K562 (cell line): ENCODE data around the gene ZNF292. TPM values are rescaled to one million over a fixed set of nuclear protein-coding genes. Genes with fewer than 3 reads are reported as not detected.
A peak's percentile ranks its signal among the peaks of the same experiment; 100 is the strongest.

Experiments used
- ATAC-seq: fragments of 200-7000 bp; cut with Tn5 transposase; 3 replicates; pipeline ENCODE4 v1.9.1; 2020; ENCODE audit warnings: moderate library complexity
- Bru-seq: library from RNA; stranded (reverse); fragments of 400-500 nt; gene quantifications from one replicate; lab custom pipeline; 2021; lab: Mats Ljungman, UMichigan
- BruChase-seq, 2 experiments: library from RNA; stranded (reverse); fragments of 400-500 nt; gene quantifications; one replicate each; lab custom pipeline; 2021; lab: Mats Ljungman, UMichigan
- BruUV-seq: library from RNA; stranded (reverse); fragments of 400-500 nt; replicated peaks from 2 replicates; lab custom pipeline; 2021; lab: Mats Ljungman, UMichigan
- CTCF ChIA-PET: fragments of 300-600 bp; formaldehyde crosslinking; extraction: SDS; loops from one replicate; lab custom pipeline; 2021; ENCODE audit warnings: low intra/inter-chr PET ratio; lab: Yijun Ruan, JAX
- POLR2A ChIA-PET: fragments of 300-600, 350-650 bp; sonication (Branson Sonifier 250); formaldehyde crosslinking; extraction: SDS; loops from one replicate; lab custom pipeline; 2021; ENCODE audit warnings: antibody characterized with exemption, inconsistent platforms; lab: Yijun Ruan, JAX
- DNase-seq, 4 experiments: peaks; one replicate each; pipeline versions ENCODE4 v3.0.0 to v3.0.0-alpha.2; 2011 to 2018; ENCODE audit warnings: low spot score in 3 of 4, mixed read lengths in 3 of 4; ENCODE audit errors: extremely low read depth in 1 of 4
- FAIRE-seq: peaks from 2 replicates; lab custom pipeline; 2011; peaks lifted over from hg19 to GRCh38; lab: Jason Lieb, UNC
- H2AFZ ChIP-seq: 2 replicates; pipeline ENCODE4 v1.6.0; 2011; ENCODE audit warnings: low read depth, low read length, control low read depth, inconsistent platforms
- H3K27ac ChIP-seq: fragments of 200-600 bp; 3 replicates; pipeline ENCODE4 v1.8.0; 2011; ENCODE audit warnings: low read depth, mild to moderate bottlenecking, control low read depth, inconsistent platforms, low read length, moderate library complexity, mixed read lengths; ENCODE audit errors: extremely low read depth
- H3K27me3 ChIP-seq, 2 experiments: fragments of 300-600 bp in 1 of 2; 2 replicates in 1 of 2; 3 replicates in 1 of 2; pipeline versions ENCODE4 v1.6.0 to v1.8.0; 2011; ENCODE audit warnings: inconsistent platforms in 2 of 2, low read length in 2 of 2, mild to moderate bottlenecking in 1 of 2, mixed read lengths in 1 of 2, moderate library complexity in 1 of 2; ENCODE audit not compliant: control insufficient read depth in 2 of 2, insufficient read depth in 2 of 2
- H3K36me3 ChIP-seq: fragments of 300-600 bp; 3 replicates; pipeline ENCODE4 v1.8.0; 2011; ENCODE audit warnings: mild to moderate bottlenecking, low read length, inconsistent platforms; ENCODE audit not compliant: control insufficient read depth, insufficient read depth
- H3K4me1 ChIP-seq, 2 experiments: fragments of 200-600 bp in 1 of 2; replicated peaks in 1 of 2; 2 replicates in 1 of 2; 3 replicates in 1 of 2; pipeline versions ENCODE4 v1.5.1 to v1.8.0; 2011; ENCODE audit warnings: inconsistent platforms in 2 of 2, low read length in 2 of 2, mild to moderate bottlenecking in 1 of 2, mixed read lengths in 1 of 2, moderate library complexity in 1 of 2; ENCODE audit not compliant: control insufficient read depth in 2 of 2, insufficient read depth in 2 of 2
- H3K4me2 ChIP-seq: 2 replicates; pipeline ENCODE4 v1.6.1; 2011; ENCODE audit warnings: low read length, control low read depth, inconsistent platforms, mixed read lengths; ENCODE audit not compliant: insufficient read depth
- H3K4me3 ChIP-seq: fragments of 200-600 bp; sonication (generic), shearing (Covaris generic); 2 replicates; pipeline ENCODE4 v1.5.1; 2016; ENCODE audit warnings: control low read depth, inconsistent platforms
- H3K79me2 ChIP-seq: fragments of 200-600 bp; 3 replicates; pipeline ENCODE4 v1.8.0; 2011; ENCODE audit warnings: low read length, inconsistent platforms; ENCODE audit not compliant: control insufficient read depth, insufficient read depth
- H3K9ac ChIP-seq, 2 experiments: 2 replicates each; pipeline versions ENCODE4 v1.6.0 to v1.6.1; 2011; ENCODE audit warnings: low read depth in 2 of 2, low read length in 2 of 2, control low read depth in 1 of 2, inconsistent platforms in 1 of 2, mild to moderate bottlenecking in 1 of 2, mixed read lengths in 1 of 2; ENCODE audit not compliant: insufficient read depth in 1 of 2
- H3K9me1 ChIP-seq: one replicate; pipeline ENCODE4 v1.6.0; 2011; ENCODE audit warnings: inconsistent platforms, mild to moderate bottlenecking, low read length, moderate library complexity; ENCODE audit not compliant: control insufficient read depth, insufficient read depth
- H3K9me3 ChIP-seq: replicated peaks from 2 replicates; pipeline ENCODE4 v1.5.1; 2011; ENCODE audit warnings: low read depth, low read length, inconsistent platforms; ENCODE audit not compliant: control insufficient read depth, insufficient read depth
- H4K20me1 ChIP-seq: replicated peaks from 2 replicates; pipeline ENCODE4 v1.6.1; 2011; ENCODE audit warnings: low read length, inconsistent platforms, mixed read lengths; ENCODE audit not compliant: control insufficient read depth, insufficient read depth
- DNMT1 ChIP-seq: fragments of 450-650 bp; IDR thresholded peaks from 2 replicates; pipeline ENCODE4 v1.6.1; 2016; ENCODE audit warnings: antibody characterized with exemption, mild to moderate bottlenecking
- EHMT2 ChIP-seq: fragments of 450-650 bp; IDR thresholded peaks from 2 replicates; pipeline ENCODE4 v1.6.1; 2018; ENCODE audit warnings: antibody characterized with exemption
- EZH2 ChIP-seq: IDR thresholded peaks from 2 replicates; pipeline ENCODE4 v1.6.1; 2012; ENCODE audit warnings: low read depth, mild to moderate bottlenecking, inconsistent platforms, low read length, borderline replicate concordance
- MCM2 ChIP-seq: fragments of 450-650 bp; IDR thresholded peaks from 2 replicates; pipeline ENCODE4 v1.6.1; 2017; ENCODE audit warnings: low read depth, mild to moderate bottlenecking
- MCM5 ChIP-seq: fragments of 450-650 bp; IDR thresholded peaks from 2 replicates; pipeline ENCODE4 v1.6.1; 2016; ENCODE audit warnings: low read depth
- NRF1 ChIP-seq, 2 experiments: fragments of 450-650 bp; IDR thresholded peaks in 1 of 2; conservative IDR thresholded peaks in 1 of 2; 2 replicates each; pipeline ENCODE4 v1.6.1; 2014; ENCODE audit warnings: mild to moderate bottlenecking in 2 of 2
- POLR2G ChIP-seq: fragments of 200-400 bp; formaldehyde crosslinking; IDR thresholded peaks from 2 replicates; pipeline ENCODE4 v1.6.1; 2017; ENCODE audit warnings: low read depth, mild to moderate bottlenecking, antibody characterized with exemption, low read length, moderate library complexity
- SREBF1 ChIP-seq: fragments of 150-350 bp; IDR thresholded peaks from 2 replicates; pipeline ENCODE4 v1.6.1; 2014; ENCODE audit warnings: antibody characterized with exemption, low read depth, low read length, borderline replicate concordance
- TGIF2 ChIP-seq: sonication (generic); formaldehyde crosslinking; IDR thresholded peaks from 2 replicates; pipeline ENCODE4 v1.8.1; 2022; ENCODE audit warnings: mild to moderate bottlenecking, missing genetic modification reagents, moderate library complexity
- XRCC5 ChIP-seq: fragments of 200-400 bp; formaldehyde crosslinking; IDR thresholded peaks from 2 replicates; pipeline ENCODE4 v1.6.1; 2017; ENCODE audit warnings: low read depth, mild to moderate bottlenecking, low read length
- ZNF324 ChIP-seq: fragments of 250-450 bp; sonication (Bioruptor Pico); IDR thresholded peaks from 2 replicates; pipeline ENCODE4 v1.4.0; 2020; ENCODE audit warnings: mild to moderate bottlenecking
- ZNF830 ChIP-seq: fragments of 250-450 bp; sonication (Bioruptor Pico); IDR thresholded peaks from 2 replicates; pipeline ENCODE4 v1.5.0; 2021; ENCODE audit warnings: mild to moderate bottlenecking
- WGBS: fragments of 100-300 bp; shearing (Covaris generic); methylation state at CpG from one replicate; pipeline ENCODE4 v1.1.6; 2016; ENCODE audit warnings: low coverage, mixed read lengths; ENCODE audit not compliant: insufficient coverage; ENCODE audit errors: missing lambda C conversion rate; 5-methylcytosine and 5-hydroxymethylcytosine counted together
- in situ Hi-C: fragments of 300-500 bp; cut with MboI; formaldehyde crosslinking; loops from 4 replicates; pipeline ENCODE4 v1.15.0; 2018; ENCODE audit warnings: inconsistent platforms, mixed read lengths
- intact Hi-C: fragments of 100-400 bp; cut with micrococcal nuclease; formaldehyde crosslinking; loops from 2 replicates; pipeline ENCODE4 v1.14.2; 2022
- long read RNA-seq, 3 experiments: library from polyadenylated mRNA in 2 of 3; library from RNA in 1 of 3; unstranded in 2 of 3; stranded (forward) in 1 of 3; transcript quantifications; one replicate each; pipeline ENCODE4 v2.0.0, GENCODE V29; 2019 to 2022
- polyA minus RNA-seq, 3 experiments: library from RNA; depleted of rRNA, polyadenylated mRNA; stranded (reverse); fragments of >200 nt; gene quantifications; 2 replicates each; pipeline ENCODE4 v1.2.3, GENCODE V29; 2011
- polyA plus RNA-seq, 8 experiments: library from polyadenylated mRNA; depleted of rRNA in 4 of 8; stranded (reverse) in 5 of 8; unstranded in 3 of 8; fragments of >200 nt; fragmentation: Nextera tagmentation in 2 of 8; fragmentation: Illumina TruSeq in 1 of 8; extraction: Ambion mirVana in 2 of 8; extraction: Trizol in 1 of 8; gene quantifications; 2 replicates each; pipeline versions ENCODE4 v1.2.1 to v1.2.3, GENCODE V29; 2011 to 2014; ENCODE audit warnings: inconsistent platforms in 1 of 8, missing spikeins in 1 of 8
- total RNA-seq, 7 experiments: library from RNA; depleted of rRNA in 6 of 7; stranded (reverse); fragments of >200 nt in 6 of 7; fragmentation: Illumina TruSeq in 2 of 7; extraction: Trizol in 2 of 7; gene quantifications; 2 replicates each; pipeline versions ENCODE4 v1.2.1 to v1.2.3, GENCODE V29; 2011 to 2021; ENCODE audit warnings: low replicate concordance in 1 of 7
- TF ChIP-seq, protein P1 (sequence below), 2 experiments: fragments of 450-650 bp; IDR thresholded peaks; 2 replicates each; pipeline ENCODE4 v1.6.1; 2016
- TF ChIP-seq, protein P2 (sequence below): sonication (generic); formaldehyde crosslinking; IDR thresholded peaks from 2 replicates; pipeline ENCODE4 v1.8.0; 2022; ENCODE audit warnings: mild to moderate bottlenecking, missing genetic modification reagents

The ZNF292 gene
- 48.2 and 143 TPM in 2 replicates for total RNA-seq (2011; cell fraction: chromatin; rRNA removed; ENCODE audit: low replicate concordance)
- 29.2 and 39.2 TPM in 2 replicates for total RNA-seq (2011; cell fraction: nucleolus; rRNA removed)
- total RNA-seq (2011; cell fraction: nucleoplasm; rRNA removed), result 101 and 179 TPM in 2 replicates
- 7.0 and 8.7 TPM in 2 replicates for total RNA-seq (2014; rRNA removed)
- total RNA-seq (2014; rRNA removed; fragmentation: Illumina TruSeq; extraction: Trizol), result 12.8 and 14.7 TPM in 2 replicates
- total RNA-seq (2015; rRNA removed; fragmentation: Illumina TruSeq; extraction: Trizol), result 16.0 and 17.1 TPM in 2 replicates
- total RNA-seq (2021), result 14.3 and 16.1 TPM in 2 replicates
- polyA plus RNA-seq (2011; rRNA removed), result 16.0 and 16.4 TPM in 2 replicates
- polyA plus RNA-seq (2011; cell fraction: cytosol; rRNA removed), result 2.1 and 5.3 TPM in 2 replicates
- 33.9 and 44.0 TPM in 2 replicates for polyA plus RNA-seq (2011; cell fraction: nucleus; rRNA removed)
- polyA plus RNA-seq (2012), result 6.0 and 7.0 TPM in 2 replicates
- polyA plus RNA-seq (2014; fragmentation: Illumina TruSeq; extraction: Trizol), result 9.8 and 13.1 TPM in 2 replicates
- polyA plus RNA-seq (2014; fragmentation: Nextera tagmentation; extraction: Ambion mirVana), result 1 to 10 TPM; 4.4 to 6.2 TPM
- polyA plus RNA-seq (2014; rRNA removed), result 5.1 and 5.3 TPM in 2 replicates
- polyA minus RNA-seq (2011; rRNA and poly(A)+ RNA removed), result 77.5 and 98.5 TPM in 2 replicates
- polyA minus RNA-seq (2011; cell fraction: cytosol; rRNA and poly(A)+ RNA removed), result 12.7 and 13.9 TPM in 2 replicates
- polyA minus RNA-seq (2011; cell fraction: nucleus; rRNA and poly(A)+ RNA removed), result 71.9 and 132 TPM in 2 replicates
- percentile 81 among the genes with signal in this experiment for Bru-seq, nascent RNA
- BruChase-seq, experiment 1, labeled RNA remaining after a 2-hour chase, result percentile 89 among the genes with signal in this experiment
- percentile 88 among the genes with signal in this experiment for BruChase-seq, experiment 2, labeled RNA remaining after a 6-hour chase
- long read RNA-seq, experiment 1, full-length matches to known transcripts, result 2 of 16 reads
- long read RNA-seq, experiment 1, partial matches to known transcripts, result 1 of 16 reads
- long read RNA-seq, experiment 1, other reads (novel, unspliced or antisense), result 13 of 16 reads
- long read RNA-seq, experiment 2, partial matches to known transcripts, result 0 of 6 reads
- long read RNA-seq, experiment 2, other reads (novel, unspliced or antisense), result 6 of 6 reads
- long read RNA-seq, experiment 3, full-length matches to known transcripts, result 2 of 4 reads
- long read RNA-seq, experiment 3, partial matches to known transcripts, result 0 of 4 reads
- long read RNA-seq, experiment 3, other reads (novel, unspliced or antisense), result 2 of 4 reads

DNA sequence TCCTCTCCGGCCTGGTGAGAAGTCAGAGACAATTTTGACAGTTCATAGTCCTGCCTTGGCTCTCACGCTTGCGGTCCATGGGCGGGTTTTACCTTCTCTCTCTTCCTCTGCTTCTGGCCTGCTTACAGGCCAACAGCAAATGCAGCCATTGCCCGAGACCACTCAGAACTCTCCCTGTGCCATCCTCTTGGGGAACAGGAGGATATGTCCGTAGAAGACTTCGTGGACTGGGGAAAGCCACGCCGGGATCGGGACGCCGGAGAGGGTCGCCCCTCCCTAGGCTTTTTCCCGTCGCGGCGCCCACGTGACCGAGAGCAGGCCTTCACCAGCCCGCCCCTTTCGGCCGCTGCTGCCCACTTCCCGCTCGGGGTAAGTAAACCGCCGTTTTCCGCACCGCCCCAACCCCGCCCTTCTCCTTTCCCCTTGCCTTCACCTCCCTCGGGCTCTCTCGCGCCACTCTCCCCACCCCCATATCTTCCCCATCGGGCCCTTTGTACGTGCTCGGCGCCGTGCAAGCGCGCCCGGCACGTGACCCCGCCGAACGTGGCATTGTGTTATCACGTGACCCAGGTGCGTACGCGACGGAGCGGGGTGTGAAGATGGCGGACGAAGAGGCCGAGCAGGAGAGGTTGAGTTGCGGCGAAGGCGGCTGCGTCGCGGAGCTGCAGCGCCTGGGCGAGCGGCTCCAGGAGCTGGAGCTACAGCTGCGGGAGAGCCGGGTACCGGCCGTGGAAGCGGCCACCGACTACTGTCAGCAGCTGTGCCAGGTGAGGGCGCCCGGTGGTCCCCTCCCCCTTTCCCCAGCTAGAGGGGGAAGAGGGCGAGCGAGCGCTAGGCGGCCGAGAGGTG lies at the start of gene ZNF292:
ZNF292 (plus strand) TSS at position 573 of the 849 bp plus-strand sequence; CDS start at position 600, 27 bp downstream.
- Histone ChIP-seq H3K4me3 (peak within 1 kb of the TSS; percentile 55), H3K27me3 (no peaks in the 10 kb centered on the region), H3K27ac (peak within 1 kb of the TSS; percentile 85), H3K9me1 (no peaks in the 10 kb centered on the region), H3K4me1 (peaks cover 4 to 13% of the 10 kb centered on the region in 2 experiments; a peak in 3 of 5 replicates), H3K79me2 (peaks cover 57% of the 10 kb centered on the region), H3K9me3 (no peaks in the 10 kb centered on the region), H3K36me3 (peaks cover 7% of the 10 kb centered on the region; the same call in 2 of the 3 replicates), H4K20me1 (peaks cover 8% of the 10 kb centered on the region; the same call in 1 of the 2 replicates), H3K9ac (peak within 1 kb of the TSS; percentile 82 to 99), H3K4me2 (peak within 1 kb of the TSS; percentile 93), H2AFZ (peak within 1 kb of the TSS; percentile 99)
- in situ Hi-C loops, result no loop called here
- ATAC-seq (peak; percentile 90), DNase-seq (peak; percentile 86 to 97 (median 88)), FAIRE-seq (peak; percentile 81)
- POLR2A ChIA-PET, result interaction anchor here (0.5 to 0.9 kb wide), 3 partner anchors 13 to 125 kb away, joined by 3 to 5 read pairs (median 3); no protein-coding TSS in a partner anchor
- under 1% methylated on average over 61 of the region's 75 CpGs for WGBS
- CTCF ChIA-PET, result interaction anchor here (0.7 kb wide), 1 partner anchor 88 kb away, joined by 3 read pairs; no protein-coding TSS in a partner anchor
- no TSS peak for BruUV-seq
- intact Hi-C loops, result loop anchor here (5.0 kb wide), 1 partner anchor 112 kb away; no protein-coding TSS in a partner anchor
- TF ChIP-seq EZH2 (no peak), MCM5 (no peak), MCM2 (no peak), EHMT2 (peak; percentile 5; the same call in 1 of the 2 replicates), XRCC5 (no peak), POLR2G (peak; percentile 92), TGIF2 (peak; percentile 86; the same call in 1 of the 2 replicates), SREBF1 (peak; percentile 74; the same call in 1 of the 2 replicates), NRF1 (conservative IDR thresholded peaks at IDR 0.05 in 1 of 2, IDR thresholded peaks at IDR 0.05 in 1 of 2) (peak; percentile 53 to 67), DNMT1 (no peak), ZNF830 (CRISPR knock-in tag) (no peak; the same call in 1 of the 2 replicates), ZNF324 (CRISPR knock-in tag) (peak; percentile 40; the same call in 1 of the 2 replicates)
- TF ChIP-seq, protein P1, sequence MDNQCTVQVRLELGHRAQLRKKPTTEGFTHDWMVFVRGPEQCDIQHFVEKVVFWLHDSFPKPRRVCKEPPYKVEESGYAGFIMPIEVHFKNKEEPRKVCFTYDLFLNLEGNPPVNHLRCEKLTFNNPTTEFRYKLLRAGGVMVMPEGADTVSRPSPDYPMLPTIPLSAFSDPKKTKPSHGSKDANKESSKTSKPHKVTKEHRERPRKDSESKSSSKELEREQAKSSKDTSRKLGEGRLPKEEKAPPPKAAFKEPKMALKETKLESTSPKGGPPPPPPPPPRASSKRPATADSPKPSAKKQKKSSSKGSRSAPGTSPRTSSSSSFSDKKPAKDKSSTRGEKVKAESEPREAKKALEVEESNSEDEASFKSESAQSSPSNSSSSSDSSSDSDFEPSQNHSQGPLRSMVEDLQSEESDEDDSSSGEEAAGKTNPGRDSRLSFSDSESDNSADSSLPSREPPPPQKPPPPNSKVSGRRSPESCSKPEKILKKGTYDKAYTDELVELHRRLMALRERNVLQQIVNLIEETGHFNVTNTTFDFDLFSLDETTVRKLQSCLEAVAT (IDR thresholded peaks at IDR 0.05), result no peak; a peak in 2 of 4 replicates
- TF ChIP-seq, protein P2, sequence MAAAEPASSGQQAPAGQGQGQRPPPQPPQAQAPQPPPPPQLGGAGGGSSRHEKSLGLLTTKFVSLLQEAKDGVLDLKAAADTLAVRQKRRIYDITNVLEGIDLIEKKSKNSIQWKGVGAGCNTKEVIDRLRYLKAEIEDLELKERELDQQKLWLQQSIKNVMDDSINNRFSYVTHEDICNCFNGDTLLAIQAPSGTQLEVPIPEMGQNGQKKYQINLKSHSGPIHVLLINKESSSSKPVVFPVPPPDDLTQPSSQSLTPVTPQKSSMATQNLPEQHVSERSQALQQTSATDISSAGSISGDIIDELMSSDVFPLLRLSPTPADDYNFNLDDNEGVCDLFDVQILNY (CRISPR knock-in tag), result peak; percentile 86; the same call in 1 of the 2 replicates
